GM12878 (cell line): ENCODE results near the gene NLRP7. TPM values are rescaled to one million over a fixed set of nuclear protein-coding genes. Genes with fewer than 3 reads are reported as not detected.

ENCODE experiments used
- ATAC-seq: fragments of 200-7000 bp; cut with Tn5 transposase; 3 replicates; pipeline ENCODE4 v1.9.1; 2020; ENCODE audit warnings: mild to moderate bottlenecking, moderate library complexity
- BruUV-seq: library from RNA; stranded (reverse); fragments of 400-500 nt; replicated peaks from 2 replicates; lab custom pipeline; 2021; lab: Mats Ljungman, UMichigan
- CTCF ChIA-PET: fragments of 300-600 bp; sonication (Branson Sonifier 250); formaldehyde crosslinking; extraction: SDS; loops from one replicate; lab custom pipeline; 2021; ENCODE audit warnings: inconsistent platforms; lab: Yijun Ruan, JAX
- POLR2A ChIA-PET: fragments of 350-600 bp; formaldehyde crosslinking; extraction: SDS; loops from one replicate; lab custom pipeline; 2021; ENCODE audit warnings: inconsistent platforms; lab: Charles Lee
- RAD21 ChIA-PET: fragments of 300-600 bp; sonication (Branson Sonifier 250); formaldehyde crosslinking; loops from one replicate; lab custom pipeline; 2023; ENCODE audit warnings: antibody characterized with exemption; ENCODE audit not compliant: unreplicated experiment; lab: Charles Lee
- SMC1A ChIA-PET: fragments of 300-600 bp; sonication (Branson Sonifier 250); formaldehyde crosslinking; loops from one replicate; lab custom pipeline; 2023; ENCODE audit not compliant: unreplicated experiment, uncharacterized antibody; lab: Charles Lee
- DNase-seq: peaks from one replicate; pipeline ENCODE4 v3.0.0-alpha.2; 2011; ENCODE audit warnings: low read depth, low spot score
- FAIRE-seq: peaks from 3 replicates; lab custom pipeline; 2011; peaks lifted over from hg19 to GRCh38; lab: Jason Lieb, UNC
- H2AFZ ChIP-seq: 2 replicates; pipeline ENCODE4 v1.6.0; 2011; ENCODE audit warnings: low read depth, low read length, control low read depth; ENCODE audit not compliant: control insufficient read depth
- H3K27ac ChIP-seq: 2 replicates; pipeline ENCODE4 v1.5.1; 2011; ENCODE audit warnings: control low read depth; ENCODE audit not compliant: control insufficient read depth, insufficient read depth
- H3K27me3 ChIP-seq, 2 experiments: replicated peaks in 1 of 2; 2 replicates each; pipeline versions ENCODE4 v1.6.0 to v1.6.1; 2011; ENCODE audit warnings: low read length in 1 of 2; ENCODE audit not compliant: control insufficient read depth in 2 of 2, insufficient read depth in 2 of 2
- H3K36me3 ChIP-seq, 2 experiments: 2 replicates each; pipeline ENCODE4 v1.5.1; 2011; ENCODE audit warnings: low read length in 1 of 2; ENCODE audit not compliant: control insufficient read depth in 2 of 2, insufficient read depth in 2 of 2
- H3K4me1 ChIP-seq: 2 replicates; pipeline ENCODE4 v1.6.1; 2011; ENCODE audit warnings: mild to moderate bottlenecking, low read length, moderate library complexity, mixed read lengths; ENCODE audit not compliant: control insufficient read depth, insufficient read depth
- H3K4me2 ChIP-seq: 2 replicates; pipeline ENCODE4 v1.6.0; 2011; ENCODE audit warnings: control low read depth; ENCODE audit not compliant: control insufficient read depth, insufficient read depth
- H3K4me3 ChIP-seq: fragments of 200-600 bp; sonication (generic); 2 replicates; pipeline ENCODE4 v1.5.1; 2016
- H3K79me2 ChIP-seq: 2 replicates; pipeline ENCODE4 v1.6.0; 2011; ENCODE audit warnings: low read length; ENCODE audit not compliant: control insufficient read depth, insufficient read depth
- H3K9ac ChIP-seq: 2 replicates; pipeline ENCODE4 v1.8.0; 2011; ENCODE audit warnings: low read length, control low read depth, mixed read lengths; ENCODE audit not compliant: control insufficient read depth, insufficient read depth
- H3K9me3 ChIP-seq: replicated peaks from 3 replicates; pipeline ENCODE4 v1.5.1; 2011; ENCODE audit warnings: mild to moderate bottlenecking, low read length; ENCODE audit not compliant: control insufficient read depth, insufficient read depth
- H4K20me1 ChIP-seq: 2 replicates; pipeline ENCODE4 v1.6.0; 2011; ENCODE audit not compliant: control insufficient read depth, insufficient read depth
- ATF7 ChIP-seq: fragments of 450-650 bp; IDR thresholded peaks from 2 replicates; pipeline ENCODE4 v1.6.1; 2016; ENCODE audit warnings: low read depth, mild to moderate bottlenecking
- CHD1 ChIP-seq: IDR thresholded peaks from 2 replicates; pipeline ENCODE4 v1.6.1; 2012; ENCODE audit warnings: low read depth, low read length, improper control_type of control experiment
- CUX1 ChIP-seq: IDR thresholded peaks from 2 replicates; pipeline ENCODE4 v1.6.1; 2012; ENCODE audit warnings: improper control_type of control experiment, low read depth, low read length; ENCODE audit not compliant: insufficient replicate concordance
- EP300 ChIP-seq, 2 experiments: fragments of 150-350 bp in 1 of 2; IDR thresholded peaks; 2 replicates each; pipeline ENCODE4 v1.6.1; 2011 to 2012; ENCODE audit warnings: low read depth in 2 of 2, low read length in 2 of 2, borderline replicate concordance in 1 of 2, improper control_type of control experiment in 1 of 2, inconsistent platforms in 1 of 2; ENCODE audit not compliant: control insufficient read depth in 1 of 2
- HDAC6 ChIP-seq: fragments of 200-600 bp; sonication (generic); IDR thresholded peaks from one replicate; pipeline ENCODE4 v1.8.0; 2017; ENCODE audit warnings: antibody characterized with exemption; ENCODE audit not compliant: unreplicated experiment
- HSF1 ChIP-seq: fragments of 150-350 bp; IDR thresholded peaks from 2 replicates; pipeline ENCODE4 v1.6.1; 2014; ENCODE audit warnings: mild to moderate bottlenecking, low read depth, low read length
- JUND ChIP-seq: IDR thresholded peaks from 2 replicates; pipeline ENCODE4 v1.6.1; 2012; ENCODE audit warnings: low read depth, mild to moderate bottlenecking, low read length, improper control_type of control experiment, moderate library complexity
- MEF2A ChIP-seq: IDR thresholded peaks from 2 replicates; pipeline ENCODE4 v1.6.1; 2011; ENCODE audit warnings: low read depth, mild to moderate bottlenecking, low read length, moderate library complexity; ENCODE audit not compliant: insufficient read depth
- MXI1 ChIP-seq: fragments of 150-350 bp; IDR thresholded peaks from 2 replicates; pipeline ENCODE4 v1.6.1; 2011; ENCODE audit warnings: low read depth, mild to moderate bottlenecking, inconsistent platforms, low read length, improper control_type of control experiment
- POLR2AphosphoS2 ChIP-seq: IDR thresholded peaks from 2 replicates; pipeline ENCODE4 v1.6.1; 2011; ENCODE audit warnings: low read depth, mild to moderate bottlenecking, low read length, improper control_type of control experiment, moderate library complexity
- RB1 ChIP-seq: fragments of 450-650 bp; formaldehyde crosslinking; IDR thresholded peaks from 2 replicates; pipeline ENCODE4 v1.6.1; 2017; ENCODE audit warnings: mild to moderate bottlenecking, borderline replicate concordance
- RELB ChIP-seq: fragments of 450-650 bp; IDR thresholded peaks from 2 replicates; pipeline ENCODE4 v1.6.1; 2017; ENCODE audit warnings: low read depth, mild to moderate bottlenecking, moderate library complexity
- RUNX3 ChIP-seq: IDR thresholded peaks from 2 replicates; pipeline ENCODE4 v1.6.1; 2012; ENCODE audit warnings: low read length, inconsistent platforms
- SIN3A ChIP-seq: IDR thresholded peaks from 2 replicates; pipeline ENCODE4 v1.6.1; 2012; ENCODE audit warnings: low read depth, low read length, improper control_type of control experiment
- SREBF2 ChIP-seq: IDR thresholded peaks from 2 replicates; pipeline ENCODE4 v1.6.1; 2012; ENCODE audit warnings: mild to moderate bottlenecking, low read length
- STAT1 ChIP-seq: fragments of 450-650 bp; conservative IDR thresholded peaks from 2 replicates; pipeline ENCODE4 v1.6.1; 2014; ENCODE audit warnings: antibody characterized with exemption, mild to moderate bottlenecking
- ZNF217 ChIP-seq: fragments of 450-650 bp; IDR thresholded peaks from 2 replicates; pipeline ENCODE4 v1.6.1; 2017; ENCODE audit warnings: antibody characterized with exemption, mild to moderate bottlenecking
- ZSCAN29 ChIP-seq: fragments of 450-650 bp; IDR thresholded peaks from 2 replicates; pipeline ENCODE4 v1.6.1; 2017; ENCODE audit warnings: mild to moderate bottlenecking, moderate library complexity
- WGBS: methylation state at CpG from one replicate; pipeline ENCODE4 v1.1.6; 2016; ENCODE audit warnings: low lambda C conversion rate; ENCODE audit not compliant: insufficient replicate concordance, insufficient coverage; ENCODE audit errors: missing lambda C conversion rate; 5-methylcytosine and 5-hydroxymethylcytosine counted together
- in situ Hi-C: fragments of 300-500 bp; cut with MboI; formaldehyde crosslinking; loops from 9 replicates; pipeline ENCODE4 v1.14.3; 2018; ENCODE audit warnings: mixed read lengths
- intact Hi-C: fragments of 100-400 bp; cut with micrococcal nuclease; formaldehyde crosslinking; loops from one replicate; pipeline ENCODE4 v1.14.2; 2022; ENCODE audit not compliant: unreplicated experiment
- polyA plus RNA-seq, 11 experiments: library from polyadenylated mRNA; depleted of rRNA in 4 of 11; unstranded in 6 of 11; stranded (reverse) in 5 of 11; fragments of >200 nt; fragmentation: Nextera tagmentation in 4 of 11; fragmentation: Illumina TruSeq in 1 of 11; extraction: Ambion mirVana in 4 of 11; extraction: Trizol in 1 of 11; gene quantifications; 1 replicate in 1 of 11; 2 replicates in 10 of 11; pipeline versions ENCODE4 v1.2.1 to v1.2.3, GENCODE V29; 2011 to 2016; ENCODE audit warnings: inconsistent platforms in 2 of 11, missing spikeins in 2 of 11, low read depth in 1 of 11
- total RNA-seq, 4 experiments: library from RNA; depleted of rRNA in 3 of 4; stranded (reverse); fragments of >200 nt in 3 of 4; fragmentation: Illumina TruSeq in 1 of 4; extraction: Trizol in 1 of 4; gene quantifications; 2 replicates each; pipeline versions ENCODE4 v1.2.1 to v1.2.3, GENCODE V29; 2013 to 2021

NLRP7 gene
- total and polyA plus RNA-seq, 10 of the 15 experiments (the other 5 are each of a cell fraction or from before 2014, with no cell fraction given) = 0.08 to 3.4 (median 0.31) TPM

DNA sequence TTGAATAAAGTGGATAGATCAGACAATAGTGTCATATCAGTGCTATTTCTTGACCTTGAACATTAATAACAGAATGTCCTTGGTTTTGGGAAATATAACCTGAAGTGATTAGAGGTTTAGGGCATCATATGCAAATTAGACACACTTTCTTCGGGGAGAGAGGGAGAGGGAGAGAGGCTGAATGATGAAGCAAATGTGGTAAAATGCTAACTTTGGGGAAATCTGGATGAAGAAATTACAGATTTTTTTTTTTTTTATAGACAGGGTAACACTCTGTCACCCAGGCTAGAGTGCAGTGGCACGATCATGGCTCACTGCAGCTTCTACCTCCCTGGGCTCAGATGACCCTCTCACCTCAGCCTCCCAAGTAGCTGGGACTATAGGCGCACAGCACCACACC is 45.3 kb downstream of the NLRP7 start:
- Histone ChIP-seq H3K27ac (no peak overlapping the region), H3K27me3 (no peaks in the 10 kb centered on the region), H4K20me1 (no peaks in the 10 kb centered on the region), H2AFZ (no peak overlapping the region), H3K79me2 (no peaks in the 10 kb centered on the region), H3K9me3 (no peaks in the 10 kb centered on the region), H3K9ac (no peak overlapping the region), H3K4me2 (no peak overlapping the region), H3K36me3 (no peaks in the 10 kb centered on the region), H3K4me1 (peaks cover 4% of the 10 kb centered on the region; the same call in 1 of the 2 replicates), H3K4me3 (no peak overlapping the region)
- DNase-seq (no peak), ATAC-seq (no peak), FAIRE-seq (no peak)
- WGBS = 18% methylated on average over 3 of the region's 3 CpGs
- ChIA-PET CTCF (interaction anchor here (1.2 kb wide), 1 partner anchor 20 kb away, joined by 3 read pairs; no protein-coding TSS in a partner anchor), RAD21 (no interaction called here), POLR2A (no interaction called here), SMC1A (no interaction called here)
- intact Hi-C loops = no loop called here
- no TSS peak for BruUV-seq
- in situ Hi-C loops = no loop called here
- TF ChIP-seq MEF2A = no peak
- no peak for TF ChIP-seq STAT1
- no peak for TF ChIP-seq RB1
- no peak for TF ChIP-seq SREBF2
- no peak for TF ChIP-seq SIN3A
- TF ChIP-seq POLR2AphosphoS2 = no peak
- TF ChIP-seq MXI1 = no peak
- TF ChIP-seq CUX1 = no peak
- no peak for TF ChIP-seq ATF7
- no peak for TF ChIP-seq EP300 (IDR thresholded peaks at IDR 0.05; ENCODE audit: borderline replicate concordance in 1 of 2, control insufficient read depth in 1 of 2, low read depth in 2 of 2, low read length in 2 of 2)
- no peak for TF ChIP-seq RELB
- no peak for TF ChIP-seq CHD1
- no peak for TF ChIP-seq HSF1
- TF ChIP-seq ZNF217 = no peak
- no peak for TF ChIP-seq RUNX3
- TF ChIP-seq JUND = no peak
- TF ChIP-seq HDAC6 = no peak
- no peak for TF ChIP-seq ZSCAN29
